K562 (cell line): ENCODE results near the gene ELAVL3. TPM values are rescaled to one million over a fixed set of nuclear protein-coding genes. Genes with fewer than 3 reads are reported as not detected.

Experiments used
- ATAC-seq: fragments of 200-7000 bp; cut with Tn5 transposase; 3 replicates; pipeline ENCODE4 v1.9.1; 2020; ENCODE audit warnings: moderate library complexity
- BruUV-seq: library from RNA; stranded (reverse); fragments of 400-500 nt; replicated peaks from 2 replicates; lab custom pipeline; 2021; lab: Mats Ljungman, UMichigan
- CTCF ChIA-PET: fragments of 300-600 bp; formaldehyde crosslinking; extraction: SDS; loops from one replicate; lab custom pipeline; 2021; ENCODE audit warnings: low intra/inter-chr PET ratio; lab: Yijun Ruan, JAX
- POLR2A ChIA-PET: fragments of 300-600, 350-650 bp; sonication (Branson Sonifier 250); formaldehyde crosslinking; extraction: SDS; loops from one replicate; lab custom pipeline; 2021; ENCODE audit warnings: antibody characterized with exemption, inconsistent platforms; lab: Yijun Ruan, JAX
- DNase-seq, 4 experiments: peaks; one replicate each; pipeline versions ENCODE4 v3.0.0 to v3.0.0-alpha.2; 2011 to 2018; ENCODE audit warnings: low spot score in 3 of 4, mixed read lengths in 3 of 4; ENCODE audit errors: extremely low read depth in 1 of 4
- FAIRE-seq: peaks from 2 replicates; lab custom pipeline; 2011; peaks lifted over from hg19 to GRCh38; lab: Jason Lieb, UNC
- H2AFZ ChIP-seq: 2 replicates; pipeline ENCODE4 v1.6.0; 2011; ENCODE audit warnings: low read depth, low read length, control low read depth, inconsistent platforms
- H3K27ac ChIP-seq: fragments of 200-600 bp; 3 replicates; pipeline ENCODE4 v1.8.0; 2011; ENCODE audit warnings: low read depth, mild to moderate bottlenecking, control low read depth, inconsistent platforms, low read length, moderate library complexity, mixed read lengths; ENCODE audit errors: extremely low read depth
- H3K27me3 ChIP-seq, 2 experiments: fragments of 300-600 bp in 1 of 2; 2 replicates in 1 of 2; 3 replicates in 1 of 2; pipeline versions ENCODE4 v1.6.0 to v1.8.0; 2011; ENCODE audit warnings: inconsistent platforms in 2 of 2, low read length in 2 of 2, mild to moderate bottlenecking in 1 of 2, mixed read lengths in 1 of 2, moderate library complexity in 1 of 2; ENCODE audit not compliant: control insufficient read depth in 2 of 2, insufficient read depth in 2 of 2
- H3K36me3 ChIP-seq: fragments of 300-600 bp; 3 replicates; pipeline ENCODE4 v1.8.0; 2011; ENCODE audit warnings: mild to moderate bottlenecking, low read length, inconsistent platforms; ENCODE audit not compliant: control insufficient read depth, insufficient read depth
- H3K4me1 ChIP-seq, 2 experiments: fragments of 200-600 bp in 1 of 2; replicated peaks in 1 of 2; 2 replicates in 1 of 2; 3 replicates in 1 of 2; pipeline versions ENCODE4 v1.5.1 to v1.8.0; 2011; ENCODE audit warnings: inconsistent platforms in 2 of 2, low read length in 2 of 2, mild to moderate bottlenecking in 1 of 2, mixed read lengths in 1 of 2, moderate library complexity in 1 of 2; ENCODE audit not compliant: control insufficient read depth in 2 of 2, insufficient read depth in 2 of 2
- H3K4me2 ChIP-seq: 2 replicates; pipeline ENCODE4 v1.6.1; 2011; ENCODE audit warnings: low read length, control low read depth, inconsistent platforms, mixed read lengths; ENCODE audit not compliant: insufficient read depth
- H3K4me3 ChIP-seq: fragments of 200-600 bp; sonication (generic), shearing (Covaris generic); 2 replicates; pipeline ENCODE4 v1.5.1; 2016; ENCODE audit warnings: control low read depth, inconsistent platforms
- H3K79me2 ChIP-seq: fragments of 200-600 bp; 3 replicates; pipeline ENCODE4 v1.8.0; 2011; ENCODE audit warnings: low read length, inconsistent platforms; ENCODE audit not compliant: control insufficient read depth, insufficient read depth
- H3K9ac ChIP-seq, 2 experiments: 2 replicates each; pipeline versions ENCODE4 v1.6.0 to v1.6.1; 2011; ENCODE audit warnings: low read depth in 2 of 2, low read length in 2 of 2, control low read depth in 1 of 2, inconsistent platforms in 1 of 2, mild to moderate bottlenecking in 1 of 2, mixed read lengths in 1 of 2; ENCODE audit not compliant: insufficient read depth in 1 of 2
- H3K9me1 ChIP-seq: one replicate; pipeline ENCODE4 v1.6.0; 2011; ENCODE audit warnings: inconsistent platforms, mild to moderate bottlenecking, low read length, moderate library complexity; ENCODE audit not compliant: control insufficient read depth, insufficient read depth
- H3K9me3 ChIP-seq: replicated peaks from 2 replicates; pipeline ENCODE4 v1.5.1; 2011; ENCODE audit warnings: low read depth, low read length, inconsistent platforms; ENCODE audit not compliant: control insufficient read depth, insufficient read depth
- H4K20me1 ChIP-seq: replicated peaks from 2 replicates; pipeline ENCODE4 v1.6.1; 2011; ENCODE audit warnings: low read length, inconsistent platforms, mixed read lengths; ENCODE audit not compliant: control insufficient read depth, insufficient read depth
- CC2D1A ChIP-seq: fragments of 450-650 bp; IDR thresholded peaks from 2 replicates; pipeline ENCODE4 v1.6.1; 2017; ENCODE audit warnings: mild to moderate bottlenecking
- MTA1 ChIP-seq: fragments of 450-650 bp; IDR thresholded peaks from 2 replicates; pipeline ENCODE4 v1.6.1; 2017; ENCODE audit warnings: borderline replicate concordance
- PCBP1 ChIP-seq: fragments of 200-400 bp; formaldehyde crosslinking; IDR thresholded peaks from 2 replicates; pipeline ENCODE4 v1.6.1; 2018; ENCODE audit warnings: mild to moderate bottlenecking, low read depth, low read length; ENCODE audit not compliant: poor library complexity, severe bottlenecking
- SMARCA5 ChIP-seq: fragments of 450-650 bp; IDR thresholded peaks from 2 replicates; pipeline ENCODE4 v1.6.1; 2016
- WGBS: fragments of 100-300 bp; shearing (Covaris generic); methylation state at CpG from one replicate; pipeline ENCODE4 v1.1.6; 2016; ENCODE audit warnings: low coverage, mixed read lengths; ENCODE audit not compliant: insufficient coverage; ENCODE audit errors: missing lambda C conversion rate; 5-methylcytosine and 5-hydroxymethylcytosine counted together
- in situ Hi-C: fragments of 300-500 bp; cut with MboI; formaldehyde crosslinking; loops from 4 replicates; pipeline ENCODE4 v1.15.0; 2018; ENCODE audit warnings: inconsistent platforms, mixed read lengths
- intact Hi-C: fragments of 100-400 bp; cut with micrococcal nuclease; formaldehyde crosslinking; loops from 2 replicates; pipeline ENCODE4 v1.14.2; 2022
- polyA plus RNA-seq, 8 experiments: library from polyadenylated mRNA; depleted of rRNA in 4 of 8; stranded (reverse) in 5 of 8; unstranded in 3 of 8; fragments of >200 nt; fragmentation: Nextera tagmentation in 2 of 8; fragmentation: Illumina TruSeq in 1 of 8; extraction: Ambion mirVana in 2 of 8; extraction: Trizol in 1 of 8; gene quantifications; 2 replicates each; pipeline versions ENCODE4 v1.2.1 to v1.2.3, GENCODE V29; 2011 to 2014; ENCODE audit warnings: inconsistent platforms in 1 of 8, missing spikeins in 1 of 8
- total RNA-seq, 7 experiments: library from RNA; depleted of rRNA in 6 of 7; stranded (reverse); fragments of >200 nt in 6 of 7; fragmentation: Illumina TruSeq in 2 of 7; extraction: Trizol in 2 of 7; gene quantifications; 2 replicates each; pipeline versions ENCODE4 v1.2.1 to v1.2.3, GENCODE V29; 2011 to 2021; ENCODE audit warnings: low replicate concordance in 1 of 7
- TF ChIP-seq, protein P1 (sequence below), 3 experiments: IDR thresholded peaks in 2 of 3; conservative IDR thresholded peaks in 1 of 3; 2 replicates each; pipeline ENCODE4 v1.5.1; 2011 to 2012; ENCODE audit warnings: low read length in 3 of 3, mild to moderate bottlenecking in 3 of 3, control low read depth in 2 of 3, improper control_type of control experiment in 1 of 3, inconsistent platforms in 1 of 3, low read depth in 1 of 3, mixed read lengths in 1 of 3, moderate library complexity in 1 of 3; ENCODE audit not compliant: insufficient read depth in 2 of 3
- TF ChIP-seq, protein P2 (sequence below): fragments of 450-650 bp; IDR thresholded peaks from 2 replicates; pipeline ENCODE4 v1.6.1; 2016; ENCODE audit warnings: low read depth

ELAVL3 gene
- total and polyA plus RNA-seq, 9 of the 15 experiments (the other 6 are each of a cell fraction or from before 2014, with no cell fraction given), result not detected

DNA sequence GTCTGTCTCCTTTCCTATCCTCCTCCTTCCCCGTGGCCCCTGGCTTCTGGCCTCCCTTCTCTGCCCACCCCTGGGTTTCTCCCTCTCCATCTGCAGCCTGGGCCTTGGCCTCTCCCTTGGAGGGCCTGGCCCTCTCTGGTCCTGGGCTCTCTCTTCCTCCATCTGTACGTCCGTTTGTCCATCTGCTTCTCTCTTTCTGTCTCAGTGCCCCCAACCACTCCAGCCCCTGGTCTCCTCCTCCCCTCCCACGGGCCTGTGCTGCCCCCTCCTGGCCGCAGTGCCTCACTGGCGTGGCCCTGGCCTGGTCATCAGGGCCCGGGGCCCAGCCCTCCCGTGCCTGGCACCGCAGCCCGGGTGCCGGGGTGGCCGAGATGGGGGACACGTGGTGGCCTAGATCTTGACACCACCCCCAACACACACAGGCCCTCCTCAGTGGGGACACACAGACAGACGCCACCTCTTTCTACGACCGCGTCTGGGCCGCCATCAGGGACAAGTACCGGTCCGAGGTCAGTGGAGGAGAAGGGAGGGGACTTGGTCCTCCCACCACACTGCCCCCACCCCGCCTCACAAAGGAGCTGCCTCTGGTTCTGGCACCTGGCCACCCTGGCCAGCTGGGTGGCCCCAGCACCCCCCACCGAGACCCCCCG lies 34.1 kb downstream of the ELAVL3 start (continued):
- TF ChIP-seq, protein P1, sequence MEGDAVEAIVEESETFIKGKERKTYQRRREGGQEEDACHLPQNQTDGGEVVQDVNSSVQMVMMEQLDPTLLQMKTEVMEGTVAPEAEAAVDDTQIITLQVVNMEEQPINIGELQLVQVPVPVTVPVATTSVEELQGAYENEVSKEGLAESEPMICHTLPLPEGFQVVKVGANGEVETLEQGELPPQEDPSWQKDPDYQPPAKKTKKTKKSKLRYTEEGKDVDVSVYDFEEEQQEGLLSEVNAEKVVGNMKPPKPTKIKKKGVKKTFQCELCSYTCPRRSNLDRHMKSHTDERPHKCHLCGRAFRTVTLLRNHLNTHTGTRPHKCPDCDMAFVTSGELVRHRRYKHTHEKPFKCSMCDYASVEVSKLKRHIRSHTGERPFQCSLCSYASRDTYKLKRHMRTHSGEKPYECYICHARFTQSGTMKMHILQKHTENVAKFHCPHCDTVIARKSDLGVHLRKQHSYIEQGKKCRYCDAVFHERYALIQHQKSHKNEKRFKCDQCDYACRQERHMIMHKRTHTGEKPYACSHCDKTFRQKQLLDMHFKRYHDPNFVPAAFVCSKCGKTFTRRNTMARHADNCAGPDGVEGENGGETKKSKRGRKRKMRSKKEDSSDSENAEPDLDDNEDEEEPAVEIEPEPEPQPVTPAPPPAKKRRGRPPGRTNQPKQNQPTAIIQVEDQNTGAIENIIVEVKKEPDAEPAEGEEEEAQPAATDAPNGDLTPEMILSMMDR (IDR thresholded peaks at IDR 0.05 in 2 of 3, conservative IDR thresholded peaks at IDR 0.05 in 1 of 3; ENCODE audit: insufficient read depth in 2 of 3, low read depth in 1 of 3, low read length in 3 of 3), result peak; percentile 81 to 86 (median 86)
- TF ChIP-seq CC2D1A (peak; percentile 86), PCBP1 (peak; percentile 24), MTA1 (0 out of 2 replicates have a peak, but pooled peaks have one; percentile 20), SMARCA5 (peak; percentile 68; the same call in 1 of the 2 replicates)

DNA sequence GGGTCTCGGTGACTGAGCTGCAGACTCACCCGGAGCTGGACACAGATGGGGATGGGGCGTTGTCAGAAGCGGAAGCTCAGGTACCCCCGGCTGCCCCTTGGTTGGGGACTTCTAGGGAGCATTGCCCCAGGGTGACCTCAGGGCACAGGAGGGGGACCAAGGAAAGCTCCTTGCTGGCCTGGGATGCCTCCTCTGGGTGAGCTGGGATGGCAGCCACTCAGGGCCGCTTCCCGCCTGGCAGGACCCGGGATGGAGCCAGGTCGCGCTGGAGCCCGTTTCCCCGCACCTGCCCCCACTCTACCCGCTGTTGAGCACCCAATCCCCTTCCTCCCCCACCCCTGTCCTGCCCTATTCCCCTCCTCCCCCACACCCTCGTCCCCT lies 34.6 kb downstream of the ELAVL3 start:
- Histone ChIP-seq H3K36me3 (peaks cover 90% of the 10 kb centered on the region; the same call in 2 of the 3 replicates), H3K9me1 (no peaks in the 10 kb centered on the region), H3K9ac (no peak overlapping the region; a peak in 1 of 4 replicates), H3K79me2 (no peaks in the 10 kb centered on the region), H3K27me3 (no peaks in the 10 kb centered on the region), H3K4me3 (no peak overlapping the region)
- DNase-seq, result no peak
- ATAC-seq, result no peak
- CTCF ChIA-PET, result interaction anchor here (1.2 to 3.0 kb wide), 2 partner anchors 152 to 158 kb away, joined by 4 to 24 read pairs; no protein-coding TSS in a partner anchor
- intact Hi-C loops, result loop anchor here (2.0 kb wide), 1 partner anchor 151 kb away; no protein-coding TSS in a partner anchor
- peak; percentile 59 for TF ChIP-seq PCBP1
- TF ChIP-seq, protein P2, sequence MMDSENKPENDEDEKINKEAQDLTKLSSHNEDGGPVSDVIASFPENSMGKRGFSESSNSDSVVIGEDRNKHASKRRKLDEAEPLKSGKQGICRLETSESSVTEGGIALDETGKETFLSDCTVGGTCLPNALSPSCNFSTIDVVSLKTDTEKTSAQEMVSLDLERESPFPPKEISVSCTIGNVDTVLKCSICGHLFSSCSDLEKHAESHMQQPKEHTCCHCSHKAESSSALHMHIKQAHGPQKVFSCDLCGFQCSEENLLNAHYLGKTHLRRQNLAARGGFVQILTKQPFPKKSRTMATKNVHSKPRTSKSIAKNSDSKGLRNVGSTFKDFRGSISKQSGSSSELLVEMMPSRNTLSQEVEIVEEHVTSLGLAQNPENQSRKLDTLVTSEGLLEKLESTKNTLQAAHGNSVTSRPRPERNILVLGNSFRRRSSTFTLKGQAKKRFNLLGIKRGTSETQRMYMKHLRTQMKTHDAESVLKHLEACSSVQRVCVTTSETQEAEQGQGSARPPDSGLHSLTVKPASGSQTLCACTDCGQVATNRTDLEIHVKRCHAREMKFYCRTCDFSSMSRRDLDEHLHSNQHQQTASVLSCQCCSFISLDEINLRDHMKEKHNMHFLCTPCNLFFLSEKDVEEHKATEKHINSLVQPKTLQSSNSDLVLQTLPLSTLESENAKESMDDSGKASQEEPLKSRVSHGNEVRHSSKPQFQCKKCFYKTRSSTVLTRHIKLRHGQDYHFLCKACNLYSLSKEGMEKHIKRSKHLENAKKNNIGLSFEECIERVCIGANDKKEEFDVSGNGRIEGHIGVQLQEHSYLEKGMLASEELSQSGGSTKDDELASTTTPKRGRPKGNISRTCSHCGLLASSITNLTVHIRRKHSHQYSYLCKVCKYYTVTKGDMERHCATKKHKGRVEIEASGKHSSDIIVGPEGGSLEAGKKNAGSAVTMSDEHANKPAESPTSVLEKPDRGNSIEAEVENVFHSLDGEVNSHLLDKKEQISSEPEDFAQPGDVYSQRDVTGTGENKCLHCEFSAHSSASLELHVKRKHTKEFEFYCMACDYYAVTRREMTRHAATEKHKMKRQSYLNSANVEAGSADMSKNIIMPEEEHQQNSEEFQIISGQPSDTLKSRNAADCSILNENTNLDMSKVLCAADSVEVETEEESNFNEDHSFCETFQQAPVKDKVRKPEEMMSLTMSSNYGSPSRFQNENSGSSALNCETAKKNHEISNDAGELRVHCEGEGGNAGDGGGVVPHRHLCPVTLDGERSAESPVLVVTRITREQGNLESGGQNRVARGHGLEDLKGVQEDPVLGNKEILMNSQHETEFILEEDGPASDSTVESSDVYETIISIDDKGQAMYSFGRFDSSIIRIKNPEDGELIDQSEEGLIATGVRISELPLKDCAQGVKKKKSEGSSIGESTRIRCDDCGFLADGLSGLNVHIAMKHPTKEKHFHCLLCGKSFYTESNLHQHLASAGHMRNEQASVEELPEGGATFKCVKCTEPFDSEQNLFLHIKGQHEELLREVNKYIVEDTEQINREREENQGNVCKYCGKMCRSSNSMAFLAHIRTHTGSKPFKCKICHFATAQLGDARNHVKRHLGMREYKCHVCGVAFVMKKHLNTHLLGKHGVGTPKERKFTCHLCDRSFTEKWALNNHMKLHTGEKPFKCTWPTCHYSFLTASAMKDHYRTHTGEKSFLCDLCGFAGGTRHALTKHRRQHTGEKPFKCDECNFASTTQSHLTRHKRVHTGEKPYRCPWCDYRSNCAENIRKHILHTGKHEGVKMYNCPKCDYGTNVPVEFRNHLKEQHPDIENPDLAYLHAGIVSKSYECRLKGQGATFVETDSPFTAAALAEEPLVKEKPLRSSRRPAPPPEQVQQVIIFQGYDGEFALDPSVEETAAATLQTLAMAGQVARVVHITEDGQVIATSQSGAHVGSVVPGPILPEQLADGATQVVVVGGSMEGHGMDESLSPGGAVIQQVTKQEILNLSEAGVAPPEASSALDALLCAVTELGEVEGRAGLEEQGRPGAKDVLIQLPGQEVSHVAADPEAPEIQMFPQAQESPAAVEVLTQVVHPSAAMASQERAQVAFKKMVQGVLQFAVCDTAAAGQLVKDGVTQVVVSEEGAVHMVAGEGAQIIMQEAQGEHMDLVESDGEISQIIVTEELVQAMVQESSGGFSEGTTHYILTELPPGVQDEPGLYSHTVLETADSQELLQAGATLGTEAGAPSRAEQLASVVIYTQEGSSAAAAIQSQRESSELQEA, result no peak
- TF ChIP-seq, all 486 proteins: peak for 1
- 0 out of 2 replicates have a peak, but pooled peaks cover 4% of the 10 kb centered on the region for H4K20me1 ChIP-seq
- no peak overlapping the region for H3K4me2 ChIP-seq
- POLR2A ChIA-PET, result no interaction called here
- no peaks in the 10 kb centered on the region for H3K9me3 ChIP-seq
- FAIRE-seq, result no peak
- peaks cover 0 to 38% of the 10 kb centered on the region in 2 experiments; a peak in 2 of 5 replicates for H3K4me1 ChIP-seq
- no peak overlapping the region for H3K27ac ChIP-seq
- H2AFZ ChIP-seq, result no peak overlapping the region
- no TSS peak for BruUV-seq
- 100% methylated on average over 2 of the region's 14 CpGs for whole genome bisulfite sequencing
- in situ Hi-C loops, result no loop called here
